HG03097 (cell line): ENCODE data around the gene OR51A2.
"Not testable (repeated sequence)": the region's sequence is repeated elsewhere in the genome, so short reads cannot be mapped to it uniquely, and the experiment has no call there.

Source experiments
- ATAC-seq: cut with Tn5 transposase; IDR thresholded peaks from one replicate; pipeline ENCODE4 v1.9.1; 2021; ENCODE audit not compliant: unreplicated experiment, low FRiP score

OR51A2 gene

GRCh38 chr11:4955613-4956012, at the start of gene OR51A2:
Gene OR51A2 (minus strand): TSS chr11:4955713. CDS start chr11:4955713, 0 bp downstream.
- ATAC-seq, result not testable (repeated sequence)

GRCh38 chr11:5004424-5005274, 49.1 kb upstream of the OR51A2 start:
- no peak for ATAC-seq

GRCh38 chr11:4994551-4994950, 39.0 kb upstream of the OR51A2 start, which contains the start of gene OR51L1:
Gene OR51L1 (plus strand): TSS chr11:4994851. CDS start chr11:4998983, 4,132 bp downstream.
- no peak for ATAC-seq

- ATAC-seq, result no peak
These were observed 35.5 kb upstream of the OR51A2 start for GRCh38 chr11:4991060-4991459.

- no peak for ATAC-seq
These were observed 28.3 kb upstream of the OR51A2 start for GRCh38 chr11:4983841-4984240.

GRCh38 chr11:4982678-4983077, 27.2 kb upstream of the OR51A2 start:
- no peak for ATAC-seq

GRCh38 chr11:4979036-4979435, 23.5 kb upstream of the OR51A2 start:
- ATAC-seq, result no peak

- no peak for ATAC-seq
These were observed 19.9 kb upstream of the OR51A2 start for GRCh38 chr11:4975436-4975835.

- no peak for ATAC-seq
These were observed 7.3 kb upstream of the OR51A2 start for GRCh38 chr11:4962816-4963215.

GRCh38 chr11:4960877-4961276, 5.4 kb upstream of the OR51A2 start:
- ATAC-seq, result no peak

- ATAC-seq, result no peak
These were observed 1.9 kb upstream of the OR51A2 start for GRCh38 chr11:4957396-4957795.

- no peak for ATAC-seq
These were observed 8.0 kb downstream of the OR51A2 start, which contains the start of gene OR51A4 for GRCh38 chr11:4947505-4947904. Gene OR51A4 (minus strand): TSS chr11:4947605. CDS start chr11:4947100, 505 bp downstream.

GRCh38 chr11:4936745-4937144, 18.8 kb downstream of the OR51A2 start:
- no peak for ATAC-seq

- ATAC-seq, result no peak
These were observed 22.8 kb downstream of the OR51A2 start for GRCh38 chr11:4932751-4933150.

- no peak for ATAC-seq
These were observed 28.9 kb downstream of the OR51A2 start for GRCh38 chr11:4926608-4927007.

- no peak for ATAC-seq
These were observed 31.3 kb downstream of the OR51A2 start, which contains the start of gene OR51G1 for GRCh38 chr11:4924239-4924638. Gene OR51G1 (minus strand): TSS chr11:4924339. CDS start chr11:4924339, 0 bp downstream.

GRCh38 chr11:4922304-4922703, 33.2 kb downstream of the OR51A2 start:
- ATAC-seq, result no peak

GRCh38 chr11:4921796-4922195, 33.7 kb downstream of the OR51A2 start:
- ATAC-seq, result no peak

GRCh38 chr11:4919250-4919649, 36.3 kb downstream of the OR51A2 start, which contains the start of gene OR51G2:
Gene OR51G2 (minus strand): TSS chr11:4919350. CDS start chr11:4915663, 3,687 bp downstream.
- no peak for ATAC-seq

GRCh38 chr11:4916581-4916980, 38.9 kb downstream of the OR51A2 start:
- ATAC-seq, result no peak
